ENCODE data around the gene RSPH9. TPM values are rescaled to one million over a fixed set of nuclear protein-coding genes. Genes with fewer than 3 reads are reported as not detected.

RSPH9 gene
- total RNA-seq, 1 donor from 2014 or later, result under 0.01 TPM

DNA sequence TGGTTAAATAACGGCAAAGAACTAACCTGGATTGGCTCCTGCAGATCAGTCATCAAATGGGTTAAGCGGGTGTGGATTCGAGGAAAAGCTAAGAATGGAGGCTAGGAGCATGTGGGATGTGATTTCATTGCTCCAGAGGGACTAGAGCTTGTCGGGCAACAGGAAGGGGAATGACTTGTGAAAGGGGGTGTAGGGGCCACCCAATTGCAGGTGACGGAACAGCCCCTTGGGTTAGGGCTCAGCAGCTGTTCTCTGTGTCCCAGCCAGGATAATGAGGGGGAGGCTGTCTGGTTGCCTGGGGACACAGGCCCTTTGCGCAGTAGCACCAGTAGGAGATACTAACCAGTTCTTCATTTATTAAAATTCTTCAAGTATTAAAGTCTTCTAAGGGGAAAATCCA is 67.7 kb downstream of the RSPH9 start:
- DNase-seq (ENCODE audit: low read depth) (no peak), FAIRE-seq (no peak)
- H3K27me3 ChIP-seq (ENCODE audit: control insufficient read depth, insufficient read depth, low read length), result peaks cover 3% of the 10 kb centered on the region
- no peak for TF ChIP-seq CTCF (IDR thresholded peaks at IDR 0.05; ENCODE audit: insufficient read depth, low read length, severe bottlenecking)
- H3K4me3 ChIP-seq (ENCODE audit: low read depth, low read length), result no peak overlapping the region
- H3K36me3 ChIP-seq (ENCODE audit: control insufficient read depth, insufficient read depth, low read length), result no peaks in the 10 kb centered on the region

GRCh38 chr6:43713643-43714310 is 68.9 kb downstream of the RSPH9 start:
- Histone ChIP-seq H3K36me3 (ENCODE audit: control insufficient read depth, insufficient read depth, low read length) (no peaks in the 10 kb centered on the region), H3K27me3 (ENCODE audit: control insufficient read depth, insufficient read depth, low read length) (peaks cover 3% of the 10 kb centered on the region), H3K4me3 (ENCODE audit: low read depth, low read length) (no peak overlapping the region)
- TF ChIP-seq CTCF (IDR thresholded peaks at IDR 0.05; ENCODE audit: insufficient read depth, low read length, severe bottlenecking), result no peak
- no peak for DNase-seq (ENCODE audit: low read depth)
- FAIRE-seq, result no peak

DNA sequence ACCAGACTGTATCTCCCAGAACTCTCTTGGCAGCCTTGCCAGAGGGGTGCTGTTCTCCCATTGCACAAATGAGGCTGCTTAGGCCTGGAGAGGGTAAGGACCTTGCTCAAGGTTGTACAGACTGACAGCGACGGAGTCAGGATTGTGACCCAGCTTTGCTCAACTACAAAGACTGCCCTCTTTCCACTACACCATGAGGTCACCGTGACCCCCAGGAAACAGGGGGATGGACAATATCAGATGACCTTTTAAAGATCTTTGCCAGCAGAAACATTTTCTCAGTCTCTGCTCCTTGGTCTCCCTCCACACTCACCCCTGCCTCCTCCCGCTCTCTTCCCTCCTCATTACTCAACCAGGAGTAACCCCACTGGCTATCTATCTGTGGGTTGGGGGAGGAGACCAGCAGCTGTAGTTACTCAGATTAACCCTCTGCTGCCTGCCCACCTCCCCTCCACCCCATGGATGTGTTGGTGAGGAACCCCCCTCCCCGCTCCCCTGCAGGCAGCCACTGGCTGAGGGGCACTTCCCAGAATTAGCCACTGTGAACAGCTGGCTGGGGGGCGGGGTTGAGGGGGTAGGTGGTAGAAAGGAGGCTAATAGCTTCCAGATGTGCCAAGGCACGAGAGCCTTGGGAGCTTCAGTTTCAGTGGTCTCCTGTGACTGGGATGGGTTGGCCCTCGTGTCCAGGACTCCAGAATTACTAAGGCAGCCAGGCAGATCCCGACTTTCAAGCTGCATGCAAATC is 69.6 kb downstream of the RSPH9 start:
- no peaks in the 10 kb centered on the region for H3K36me3 ChIP-seq (ENCODE audit: control insufficient read depth, insufficient read depth, low read length)
- no peak overlapping the region for H3K4me3 ChIP-seq (ENCODE audit: low read depth, low read length)
- TF ChIP-seq CTCF (IDR thresholded peaks at IDR 0.05; ENCODE audit: insufficient read depth, low read length, severe bottlenecking), result no peak
- DNase-seq (ENCODE audit: low read depth) (no peak), FAIRE-seq (no peak)
- H3K27me3 ChIP-seq (ENCODE audit: control insufficient read depth, insufficient read depth, low read length), result peaks cover 3% of the 10 kb centered on the region

GRCh38 chr6:43715056-43715788 is 70.4 kb downstream of the RSPH9 start:
- Histone ChIP-seq H3K36me3 (ENCODE audit: control insufficient read depth, insufficient read depth, low read length) (no peaks in the 10 kb centered on the region), H3K4me3 (ENCODE audit: low read depth, low read length) (no peak overlapping the region), H3K27me3 (ENCODE audit: control insufficient read depth, insufficient read depth, low read length) (peaks cover 3% of the 10 kb centered on the region)
- no peak for TF ChIP-seq CTCF (IDR thresholded peaks at IDR 0.05; ENCODE audit: insufficient read depth, low read length, severe bottlenecking)
- FAIRE-seq (no peak), DNase-seq (ENCODE audit: low read depth) (no peak)

DNA sequence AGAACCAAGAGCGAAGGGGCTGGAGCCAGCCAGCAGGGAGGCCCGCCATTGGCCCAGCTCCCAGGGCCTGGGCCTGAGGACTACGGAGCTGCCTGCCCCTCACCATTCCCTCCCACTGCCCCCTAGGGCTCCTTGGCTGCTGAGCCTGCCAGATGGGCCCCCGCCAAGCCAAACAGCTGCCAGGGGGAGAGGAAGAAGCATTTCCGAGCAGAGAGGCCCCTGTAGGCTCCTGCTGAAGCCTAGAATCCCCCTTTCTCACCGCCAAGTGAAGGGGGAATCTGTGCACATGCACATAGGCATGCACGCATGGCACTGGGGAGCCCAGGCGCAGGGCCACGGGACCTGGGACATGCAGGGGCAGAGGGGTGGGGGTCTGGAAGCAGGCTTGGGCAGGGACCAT is 71.3 kb downstream of the RSPH9 start:
- FAIRE-seq (no peak), DNase-seq (ENCODE audit: low read depth) (no peak)
- no peak overlapping the region for H3K4me3 ChIP-seq (ENCODE audit: low read depth, low read length)
- H3K27me3 ChIP-seq (ENCODE audit: control insufficient read depth, insufficient read depth, low read length), result peaks cover 3% of the 10 kb centered on the region
- no peak for TF ChIP-seq CTCF (IDR thresholded peaks at IDR 0.05; ENCODE audit: insufficient read depth, low read length, severe bottlenecking)
- H3K36me3 ChIP-seq (ENCODE audit: control insufficient read depth, insufficient read depth, low read length), result no peaks in the 10 kb centered on the region
